Heart left ventricle (tissue), 16 donors: ENCODE results near the gene ZNF468. TPM values are rescaled to one million over a fixed set of nuclear protein-coding genes. Genes with fewer than 3 reads are reported as not detected.
A peak's percentile ranks its signal among the peaks of the same experiment; 100 is the strongest.
"Not testable (repeated sequence)": the region's sequence is repeated elsewhere in the genome, so short reads cannot be mapped to it uniquely, and the experiment has no call there.

Experiments used
- ATAC-seq, 4 donors: fragments of 200-7000 bp; cut with Tn5 transposase; one replicate each; pipeline ENCODE4 v1.9.1; 2020 to 2022; ENCODE audit warnings: moderate library complexity in 4 of 4, mild to moderate bottlenecking in 3 of 4, moderate number of reproducible peaks in 1 of 4
- DNase-seq, 5 donors: peaks; one replicate each; pipeline ENCODE4 v3.0.0-alpha.2; 2020
- H3K27ac ChIP-seq, 12 donors: fragments of 200-600 bp; sonication (generic) in 4 of 12; one replicate each; pipeline versions ENCODE4 v1.5.0 to v1.8.0; 2016 to 2022; ENCODE audit warnings: mild to moderate bottlenecking in 2 of 12
- H3K27me3 ChIP-seq, 9 donors: fragments of 200-600 bp; sonication (generic) in 2 of 9; one replicate each; pipeline versions ENCODE4 v1.5.1 to v1.8.0; 2016 to 2022; ENCODE audit warnings: mild to moderate bottlenecking in 3 of 9
- H3K36me3 ChIP-seq, 9 donors: fragments of 200-600 bp; sonication (generic) in 2 of 9; one replicate each; pipeline versions ENCODE4 v1.5.0 to v1.8.0; 2018 to 2022; ENCODE audit warnings: mild to moderate bottlenecking in 2 of 9
- H3K4me1 ChIP-seq, 12 donors: fragments of 200-600 bp; sonication (generic) in 4 of 12; one replicate each; pipeline versions ENCODE4 v1.5.0 to v1.8.0; 2016 to 2022; ENCODE audit warnings: mild to moderate bottlenecking in 3 of 12
- H3K4me3 ChIP-seq, 12 donors: fragments of 200-600 bp; sonication (generic) in 4 of 12; one replicate each; pipeline versions ENCODE4 v1.5.0 to v1.8.0; 2017 to 2022; ENCODE audit warnings: mild to moderate bottlenecking in 9 of 12, moderate library complexity in 4 of 12
- H3K9me3 ChIP-seq, 12 donors: fragments of 200-600 bp; sonication (generic) in 4 of 12; one replicate each; pipeline versions ENCODE4 v1.5.0 to v1.8.0; 2016 to 2022; ENCODE audit warnings: mild to moderate bottlenecking in 1 of 12
- CTCF ChIP-seq, 12 donors: fragments of 200-600 bp; sonication (generic) in 4 of 12; IDR thresholded peaks; one replicate each; pipeline versions ENCODE4 v1.5.0 to v1.8.0; 2018 to 2022; ENCODE audit warnings: antibody characterized with exemption in 12 of 12, mild to moderate bottlenecking in 5 of 12
- POLR2A ChIP-seq, 2 donors: fragments of 450-650 bp; IDR thresholded peaks; one replicate each; pipeline ENCODE4 v1.6.1; 2017; ENCODE audit warnings: antibody characterized with exemption in 2 of 2, mild to moderate bottlenecking in 2 of 2, moderate library complexity in 2 of 2
- WGBS, 4 donors: extraction: QIAGEN DNeasy Blood & Tissue Kit in 2 of 4; methylation state at CpG; one replicate each; pipeline versions ENCODE4 v1.1.5 to v1.1.7; 2013 to 2018; 5-methylcytosine and 5-hydroxymethylcytosine counted together
- intact Hi-C, 10 donors: fragments of 100-400 bp; cut with DNase I; formaldehyde crosslinking; loops; one replicate each; pipeline versions ENCODE4 v1.11.1 to v1.14.2; 2022
- polyA plus RNA-seq, 2 donors: library from polyadenylated mRNA; stranded (reverse); fragments of 200-250 nt; gene quantifications; one replicate each; pipeline ENCODE4 v1.2.3, GENCODE V29; 2013
- total RNA-seq, 9 donors: library from RNA; depleted of rRNA in 2 of 9; stranded (reverse); fragments of >200 nt in 2 of 9; fragmentation: NEBNext Ultra II Directional in 3 of 9; extraction: Animal tissue kit (Norgen Biotek cat#: 25700) in 3 of 9; gene quantifications; one replicate each; pipeline versions ENCODE4 v1.1.0 to v1.2.4, GENCODE V29; 2016 to 2023
- donor health status: ischemic (EF 13 %, LVEDD 7.1; RV severe dilation, severe dysfunction).
- donor health status: healthy with polysubstance abuse.
- donor health status: DM: no; HTN: yes; CAD: no.
- donor health status: DM: no; HTN: no; CAD: no.
- donor health status: ischemic (EF 25% LVEDD 6.9; RV normal size, moderate dysfunction).
- donor health status: ischemic (EF 25% LVEDD 5.7; RV mildly dilated, moderate dysfunction).
- donor health status: healthy.
- donor health status: DM: yes; HTN: yes; CAD: no.
- donor health status: ischemic (EF 35%, LVEDD 5.7; RV mildly dilated, moderate dysfunction).
- donor health status: nonischemic (EF 11% LVEDD 7.7; RV severe dilation, severe dysfunction).
- donor health status: DM: yes; HTN: yes; CAD: no.
- donor health status: PGD.
- donor health status: ischemic (EF 29% LVEDD 5.4; RV normal size, mild dysfunction).
- donor health status: nonischemic (EF 23%, LVEDD 6.1; RV moderate dilation, normal function).

Gene ZNF468
- total and polyA plus RNA-seq, 11 donors, result 5.8 to 14.9 (median 8.4) TPM

GRCh38 chr19:52871466-52871865 lies 14.0 kb upstream of the ZNF468 start:
- 94 to 98% (median 97%) methylated on average over 3 of the region's 3 CpGs for WGBS, 4 donors
- intact Hi-C loops, result no loop called here
- H3K27me3 ChIP-seq, result no peaks in the 10 kb centered on the region
- H3K36me3 ChIP-seq, result no peaks in the 10 kb centered on the region
- H3K4me3 ChIP-seq, result no peak overlapping the region
- H3K27ac ChIP-seq, result no peak overlapping the region
- H3K4me1 ChIP-seq, result no peaks in the 10 kb centered on the region
- DNase-seq (no peak), ATAC-seq (no peak)
- H3K9me3 ChIP-seq, result no peaks in the 10 kb centered on the region
- TF ChIP-seq POLR2A (IDR thresholded peaks at IDR 0.05), result no peak
- TF ChIP-seq CTCF (IDR thresholded peaks at IDR 0.05), result no peak

- H3K27ac ChIP-seq, H3K9me3 ChIP-seq, DNase-seq, H3K4me3 ChIP-seq, intact Hi-C loops, H3K36me3 ChIP-seq, H3K27me3 ChIP-seq, ATAC-seq, H3K4me1 ChIP-seq: not testable (repeated sequence)
- 94 to 98% (median 96%) methylated on average over 11 of the region's 11 CpGs for WGBS, 4 donors
These were observed 10.6 kb upstream of the ZNF468 start for GRCh38 chr19:52868031-52868430.

GRCh38 chr19:52856540-52857377 lies 660 bp downstream of the ZNF468 start:
- ATAC-seq, result peak in 3 of 4 donors; percentile 39 to 45 (median 45)
- DNase-seq, H3K4me1 ChIP-seq, H3K27me3 ChIP-seq, H3K9me3 ChIP-seq: not testable (repeated sequence)
- 5 to 7% (median 5%) methylated on average over 23 to 31 of the region's 31 CpGs for WGBS, 4 donors
- Histone ChIP-seq H3K27ac (peak overlapping the region in 11 of 12 donors; percentile 21 to 79 (median 57)), H3K4me3 (peak overlapping the region; percentile 64 to 97 (median 73)), H3K36me3 (peaks cover 0 to 26% (median 23%) of the 10 kb centered on the region in 9 donors)
- intact Hi-C loops, result loop anchor here in 4 of 10 donors (2.0 to 5.0 kb wide), 3 partner anchors 34 to 41 kb away; partner anchors contain the start of genes ZNF28 (in 3 of the 4) and ZNF320 (in 2 of the 4)

- intact Hi-C loops, result not testable (repeated sequence)
These were observed 10.1 kb downstream of the ZNF468 start for GRCh38 chr19:52847352-52847751.

GRCh38 chr19:52840825-52841465 lies 16.5 kb downstream of the ZNF468 start:
- H3K4me1 ChIP-seq, intact Hi-C loops, ATAC-seq, DNase-seq, H3K27me3 ChIP-seq, H3K4me3 ChIP-seq, H3K27ac ChIP-seq: not testable (repeated sequence)
- 96 to 98% (median 97%) methylated on average over 10 of the region's 10 CpGs for WGBS, 4 donors
- peaks cover 26 to 84% (median 66%) of the 10 kb centered on the region in 9 donors for H3K36me3 ChIP-seq
- H3K9me3 ChIP-seq, result peaks cover 0 to 100% (median 52%) of the 10 kb centered on the region in 12 donors

More at GRCh38 chr19:52847352-52847751, 10.1 kb downstream of the ZNF468 start:
- H3K27ac ChIP-seq, DNase-seq, H3K27me3 ChIP-seq, H3K4me3 ChIP-seq, H3K4me1 ChIP-seq, ATAC-seq: not testable (repeated sequence)
- Histone ChIP-seq H3K36me3 (peaks cover 18 to 95% (median 90%) of the 10 kb centered on the region in 9 donors), H3K9me3 (peaks cover 0 to 45% (median 15%) of the 10 kb centered on the region in 12 donors)
- WGBS, 4 donors, result 54 to 74% (median 66%) methylated on average over 5 of the region's 5 CpGs

- DNase-seq, H3K27ac ChIP-seq, H3K4me1 ChIP-seq, H3K27me3 ChIP-seq, intact Hi-C loops, ATAC-seq, H3K4me3 ChIP-seq: not testable (repeated sequence)
- Histone ChIP-seq H3K9me3 (peaks cover 0 to 38% (median 12%) of the 10 kb centered on the region in 12 donors), H3K36me3 (peaks cover 0 to 18% (median under 1%) of the 10 kb centered on the region in 9 donors)
- 73 to 82% (median 75%) methylated on average over 1 of the region's 1 CpG for WGBS, 4 donors
These were observed 23.1 kb downstream of the ZNF468 start for GRCh38 chr19:52834289-52834688.

GRCh38 chr19:52833541-52833940 lies 23.9 kb downstream of the ZNF468 start:
- H3K27ac ChIP-seq, DNase-seq, H3K4me1 ChIP-seq, ATAC-seq, H3K4me3 ChIP-seq, intact Hi-C loops, H3K27me3 ChIP-seq: not testable (repeated sequence)
- WGBS, 4 donors, result 71 to 76% (median 75%) methylated on average over 5 of the region's 5 CpGs
- H3K9me3 ChIP-seq, result peaks cover 0 to 31% (median 7%) of the 10 kb centered on the region in 12 donors
- H3K36me3 ChIP-seq, result peaks cover 0 to 12% (median 0%) of the 10 kb centered on the region in 9 donors

- WGBS, 4 donors, result 79 to 94% (median 88%) methylated on average over 7 of the region's 7 CpGs
- not testable (repeated sequence) for H3K36me3 ChIP-seq
These were observed 27.6 kb downstream of the ZNF468 start for GRCh38 chr19:52829866-52830265.

More at GRCh38 chr19:52829866-52830265, 27.6 kb downstream of the ZNF468 start:
- H3K27me3 ChIP-seq, H3K27ac ChIP-seq, DNase-seq, intact Hi-C loops, H3K4me3 ChIP-seq, ATAC-seq, H3K9me3 ChIP-seq, H3K4me1 ChIP-seq: not testable (repeated sequence)
